Panc1 (cell line): Measurements from ENCODE around the gene GSTM3. TPM values are rescaled to one million over a fixed set of nuclear protein-coding genes. Genes with fewer than 3 reads are reported as not detected.
"Not testable (repeated sequence)": the region's sequence is repeated elsewhere in the genome, so short reads cannot be mapped to it uniquely, and the experiment has no call there.

ENCODE experiments used
- ATAC-seq: fragments of 200-7000 bp; cut with Tn5 transposase; 2 replicates; pipeline ENCODE4 v1.9.1; 2020; ENCODE audit warnings: mild to moderate bottlenecking, moderate library complexity
- BruUV-seq: library from RNA; stranded (reverse); fragments of 400-500 nt; replicated peaks from 2 replicates; lab custom pipeline; 2021; lab: Mats Ljungman, UMichigan
- CTCF ChIA-PET: fragments of 300-600 bp; sonication (Branson Sonifier 250); formaldehyde crosslinking; loops from one replicate; lab custom pipeline; 2022; ENCODE audit warnings: antibody characterized with exemption; lab: Charles Lee
- POLR2A ChIA-PET: fragments of 300-600 bp; sonication (Branson Sonifier 250); formaldehyde crosslinking; loops from one replicate; lab custom pipeline; 2022; ENCODE audit warnings: antibody characterized with exemption; lab: Charles Lee
- DNase-seq: peaks from one replicate; pipeline ENCODE4 v3.0.0-alpha.2; 2010; ENCODE audit warnings: low read depth, low spot score
- H3K27ac ChIP-seq: 2 replicates; pipeline ENCODE4 v1.5.1; 2011; ENCODE audit warnings: mild to moderate bottlenecking, low read length, inconsistent platforms
- H3K27me3 ChIP-seq: fragments of 200-500 bp; sonication (Bioruptor generic); 2 replicates; pipeline ENCODE4 v1.6.0; 2014; ENCODE audit warnings: low read length, inconsistent platforms; ENCODE audit not compliant: control insufficient read depth, insufficient read depth
- H3K36me3 ChIP-seq: fragments of 200-500 bp; sonication (Bioruptor generic); 2 replicates; pipeline ENCODE4 v1.5.1; 2014; ENCODE audit warnings: inconsistent platforms, mild to moderate bottlenecking, low read length, moderate library complexity; ENCODE audit not compliant: control insufficient read depth, insufficient read depth
- H3K4me1 ChIP-seq: 2 replicates; pipeline ENCODE4 v1.5.1; 2011; ENCODE audit warnings: inconsistent platforms, mild to moderate bottlenecking, low read length, moderate library complexity; ENCODE audit not compliant: control insufficient read depth, insufficient read depth
- H3K4me3 ChIP-seq, 2 experiments: 2 replicates each; pipeline ENCODE4 v1.5.1; 2011 to 2012; ENCODE audit warnings: low read depth in 2 of 2, low read length in 2 of 2, mild to moderate bottlenecking in 2 of 2, inconsistent platforms in 1 of 2, moderate library complexity in 1 of 2
- H3K9me3 ChIP-seq: fragments of 200-500 bp; sonication (Bioruptor generic); 2 replicates; pipeline ENCODE4 v1.5.1; 2014; ENCODE audit warnings: low read depth, mild to moderate bottlenecking, inconsistent platforms, low read length, moderate library complexity; ENCODE audit not compliant: control insufficient read depth, insufficient read depth
- CTCF ChIP-seq: fragments of 450-650 bp; IDR thresholded peaks from 2 replicates; pipeline ENCODE4 v1.5.1; 2017; ENCODE audit warnings: mild to moderate bottlenecking
- POLR2AphosphoS5 ChIP-seq: IDR thresholded peaks from 2 replicates; pipeline ENCODE4 v1.6.1; 2012; ENCODE audit warnings: mild to moderate bottlenecking, low read depth, low read length, moderate library complexity
- REST ChIP-seq, 2 experiments: IDR thresholded peaks; 2 replicates each; pipeline ENCODE4 v1.6.1; 2011 to 2012; ENCODE audit warnings: low read depth in 2 of 2, control low read depth in 1 of 2, low read length in 1 of 2, mild to moderate bottlenecking in 1 of 2, moderate library complexity in 1 of 2; ENCODE audit not compliant: insufficient read depth in 1 of 2
- SIN3A ChIP-seq: IDR thresholded peaks from 2 replicates; pipeline ENCODE4 v1.6.1; 2012; ENCODE audit warnings: low read depth, mild to moderate bottlenecking, low read length, moderate library complexity, borderline replicate concordance; ENCODE audit not compliant: insufficient read depth
- TCF7L2 ChIP-seq: IDR thresholded peaks from 2 replicates; pipeline ENCODE4 v1.6.1; 2011; ENCODE audit warnings: mild to moderate bottlenecking, low read depth, low read length, inconsistent platforms
- in situ Hi-C: cut with HindIII; loops from 2 replicates; pipeline ENCODE4 v1.10.0; 2016; ENCODE audit warnings: low sequenced_read_pairs, low pct_unique_long_range_greater_than_20kb
- intact Hi-C: fragments of 100-400 bp; cut with micrococcal nuclease; formaldehyde crosslinking; loops from one replicate; pipeline ENCODE4 v1.10.0; 2022; ENCODE audit not compliant: unreplicated experiment
- total RNA-seq: library from RNA; stranded (reverse); gene quantifications from one replicate; pipeline ENCODE4 v1.2.1, GENCODE V29; 2021; ENCODE audit not compliant: unreplicated experiment

The GSTM3 gene
- total RNA-seq, 1 experiment from 2014 or later: 93.1 TPM

GRCh38 chr1:109694400-109694799 is 46.4 kb downstream of the GSTM3 start:
- in situ Hi-C loops, intact Hi-C loops, H3K27ac ChIP-seq, H3K9me3 ChIP-seq, BruUV-seq, H3K27me3 ChIP-seq, CTCF ChIA-PET, POLR2A ChIA-PET, H3K4me1 ChIP-seq, H3K4me3 ChIP-seq, H3K36me3 ChIP-seq, ATAC-seq, DNase-seq: not testable (repeated sequence)

GRCh38 chr1:109691759-109692158 is 49.1 kb downstream of the GSTM3 start:
- intact Hi-C loops (no loop called here), in situ Hi-C loops (no loop called here)
- H3K9me3 ChIP-seq: no peaks in the 10 kb centered on the region
- no peak for DNase-seq
- H3K4me1 ChIP-seq: no peaks in the 10 kb centered on the region
- H3K36me3 ChIP-seq: no peaks in the 10 kb centered on the region
- H3K27me3 ChIP-seq: no peaks in the 10 kb centered on the region
- ChIA-PET CTCF (no interaction called here), POLR2A (no interaction called here)
- no TSS peak for BruUV-seq
- H3K27ac ChIP-seq: no peak overlapping the region
- H3K4me3 ChIP-seq: no peak overlapping the region
- no peak for ATAC-seq
- TF ChIP-seq REST (IDR thresholded peaks at IDR 0.05; ENCODE audit: insufficient read depth in 1 of 2, low read depth in 2 of 2, low read length in 1 of 2) (no peak), TCF7L2 (no peak), SIN3A (no peak), POLR2AphosphoS5 (no peak), CTCF (no peak)

GRCh38 chr1:109689844-109690405 is 50.9 kb downstream of the GSTM3 start:
- in situ Hi-C loops: no loop called here
- intact Hi-C loops: no loop called here
- no peak overlapping the region for H3K4me3 ChIP-seq
- no peaks in the 10 kb centered on the region for H3K36me3 ChIP-seq
- no TSS peak for BruUV-seq
- no peaks in the 10 kb centered on the region for H3K27me3 ChIP-seq
- H3K9me3 ChIP-seq: no peaks in the 10 kb centered on the region
- TF ChIP-seq SIN3A (no peak), TCF7L2 (no peak), CTCF (no peak), REST (IDR thresholded peaks at IDR 0.05; ENCODE audit: insufficient read depth in 1 of 2, low read depth in 2 of 2, low read length in 1 of 2) (no peak), POLR2AphosphoS5 (no peak)
- no peak overlapping the region for H3K27ac ChIP-seq
- ATAC-seq: no peak
- no peak for DNase-seq
- CTCF ChIA-PET: no interaction called here
- POLR2A ChIA-PET: no interaction called here
- no peaks in the 10 kb centered on the region for H3K4me1 ChIP-seq
